CD4-positive, alpha-beta T cell (primary cell): Measurements from ENCODE around the gene TNFRSF9. TPM values are rescaled to one million over a fixed set of nuclear protein-coding genes. Genes with fewer than 3 reads are reported as not detected.

Experiments
- ATAC-seq: fragments of 200-7000 bp; cut with Tn5 transposase; one replicate; pipeline ENCODE4 v1.10.0; 2022; ENCODE audit warnings: mild to moderate bottlenecking; ENCODE audit not compliant: poor library complexity
- CTCF ChIA-PET: fragments of 350-600 bp; sonication (Branson Sonifier 250); formaldehyde crosslinking; loops from one replicate; lab custom pipeline; 2021; ENCODE audit warnings: antibody characterized with exemption, inconsistent platforms; lab: Charles Lee
- POLR2A ChIA-PET: fragments of 350-600 bp; sonication (Branson Sonifier 250); formaldehyde crosslinking; loops from one replicate; lab custom pipeline; 2021; ENCODE audit warnings: antibody characterized with exemption, inconsistent platforms; lab: Charles Lee
- DNase-seq, 14 experiments: peaks; one replicate each; pipeline ENCODE4 v3.0.0-alpha.2; 2013 to 2020; ENCODE audit warnings: mixed read lengths in 2 of 14
- H3K27ac ChIP-seq, 2 donors: one replicate each; pipeline versions ENCODE4 v1.5.1 to v1.7.0; 2013; ENCODE audit warnings: low read length in 2 of 2, low read depth in 1 of 2, mild to moderate bottlenecking in 1 of 2
- H3K27me3 ChIP-seq, 2 experiments: 1 replicate in 1 of 2; 2 replicates in 1 of 2; pipeline versions ENCODE4 v1.6.1 to v1.7.0; 2013; ENCODE audit warnings: low read length in 2 of 2, control low read depth in 1 of 2, mild to moderate bottlenecking in 1 of 2, moderate library complexity in 1 of 2; ENCODE audit not compliant: insufficient read depth in 2 of 2, control insufficient read depth in 1 of 2
- H3K36me3 ChIP-seq: one replicate; pipeline ENCODE4 v1.6.1; 2013; ENCODE audit warnings: low read length, control low read depth; ENCODE audit not compliant: insufficient read depth
- H3K4me1 ChIP-seq: one replicate; pipeline ENCODE4 v1.6.1; 2013; ENCODE audit warnings: low read length, control low read depth; ENCODE audit not compliant: insufficient read depth
- H3K4me3 ChIP-seq: one replicate; pipeline ENCODE4 v1.5.1; 2013; ENCODE audit warnings: mild to moderate bottlenecking, low read length, moderate library complexity
- H3K9me3 ChIP-seq, 2 experiments: 1 replicate in 1 of 2; 2 replicates in 1 of 2; pipeline versions ENCODE4 v1.6.1 to v1.7.0; 2013; ENCODE audit warnings: low read length in 2 of 2, mild to moderate bottlenecking in 2 of 2, control low read depth in 1 of 2, moderate library complexity in 1 of 2; ENCODE audit not compliant: control insufficient read depth in 1 of 2, insufficient read depth in 1 of 2
- H3K27ac Mint-ChIP-seq: one replicate; pipeline ENCODE4 v1.8.0; 2020; ENCODE audit warnings: mixed read lengths
- H3K27me3 Mint-ChIP-seq: one replicate; pipeline ENCODE4 v1.8.0; 2021; ENCODE audit warnings: mixed read lengths
- H3K36me3 Mint-ChIP-seq: one replicate; pipeline ENCODE4 v1.8.0; 2021; ENCODE audit warnings: low read depth, mixed read lengths
- H3K4me1 Mint-ChIP-seq: one replicate; pipeline ENCODE4 v1.8.0; 2021; ENCODE audit warnings: low read depth, mixed read lengths
- H3K4me3 Mint-ChIP-seq: one replicate; pipeline ENCODE4 v1.8.0; 2020; ENCODE audit warnings: mild to moderate bottlenecking, mixed read lengths
- H3K9me3 Mint-ChIP-seq: one replicate; pipeline ENCODE4 v1.8.0; 2020; ENCODE audit warnings: mixed read lengths
- CTCF ChIP-seq: fragments of 200-600 bp; IDR thresholded peaks from one replicate; pipeline ENCODE4 v1.8.0; 2022; ENCODE audit warnings: antibody characterized with exemption, mild to moderate bottlenecking
- intact Hi-C, 2 experiments: fragments of 100-400 bp; cut with DNase I in 1 of 2; cut with micrococcal nuclease in 1 of 2; formaldehyde crosslinking; loops; one replicate each; pipeline versions ENCODE4 v1.15.1 to v1.9.0; 2023 to 2025; cut with DNase I, micrococcal nuclease
- total RNA-seq, 174 experiments: library from RNA in 2 of 174; stranded (reverse) in 2 of 174; gene quantifications; one replicate each; pipeline ENCODE4 v1.2.3 and lab custom pipeline; 2021 to 2026

Gene TNFRSF9
- total RNA-seq, 2 experiments from 2014 or later, result 0.52 to 0.84 TPM

GRCh38 chr1:7940034-7940433 lies 605 bp downstream of the TNFRSF9 start:
- no peak overlapping the region for H3K27ac Mint-ChIP-seq
- intact Hi-C loops, result no loop called here
- peaks cover 26% of the 10 kb centered on the region for H3K4me1 ChIP-seq
- peaks cover 64% of the 10 kb centered on the region for H3K27me3 Mint-ChIP-seq
- no peaks in the 10 kb centered on the region for H3K9me3 ChIP-seq
- H3K4me1 Mint-ChIP-seq, result peaks cover 31% of the 10 kb centered on the region
- no peaks in the 10 kb centered on the region for H3K9me3 Mint-ChIP-seq
- ChIA-PET CTCF (no interaction called here), POLR2A (interaction anchor here (0.6 kb wide), 1 partner anchor 27 kb away, joined by 3 read pairs; no protein-coding TSS in a partner anchor)
- no peak overlapping the region for H3K4me3 Mint-ChIP-seq
- no peaks in the 10 kb centered on the region for H3K36me3 Mint-ChIP-seq
- H3K27me3 ChIP-seq, result peaks cover 18 to 23% of the 10 kb centered on the region in 2 experiments
- no peaks in the 10 kb centered on the region for H3K36me3 ChIP-seq
- H3K27ac ChIP-seq, result no peak overlapping the region
- DNase-seq (no peak), ATAC-seq (no peak)
- TF ChIP-seq CTCF, result no peak
- H3K4me3 ChIP-seq, result peak overlapping the region; percentile 5

- Mint-ChIP-seq H3K4me3 (no peak overlapping the region), H3K4me1 (peaks cover 28% of the 10 kb centered on the region), H3K9me3 (no peaks in the 10 kb centered on the region), H3K27ac (no peak overlapping the region), H3K27me3 (peaks cover 61% of the 10 kb centered on the region), H3K36me3 (no peaks in the 10 kb centered on the region)
- Histone ChIP-seq H3K4me1 (peaks cover 26% of the 10 kb centered on the region), H3K27ac (no peak overlapping the region), H3K27me3 (peaks cover 18 to 23% of the 10 kb centered on the region in 2 experiments), H3K9me3 (no peaks in the 10 kb centered on the region), H3K36me3 (no peaks in the 10 kb centered on the region), H3K4me3 (no peak overlapping the region)
- CTCF ChIA-PET, result no interaction called here
- intact Hi-C loops, result no loop called here
- DNase-seq (no peak), ATAC-seq (no peak)
- POLR2A ChIA-PET, result no interaction called here
- TF ChIP-seq CTCF, result no peak
Measured at GRCh38 chr1:7938070-7938469, 2.6 kb downstream of the TNFRSF9 start.

- Mint-ChIP-seq H3K4me1 (peaks cover 23% of the 10 kb centered on the region), H3K27ac (no peak overlapping the region), H3K27me3 (peaks cover 13% of the 10 kb centered on the region), H3K4me3 (no peak overlapping the region), H3K9me3 (no peaks in the 10 kb centered on the region), H3K36me3 (no peaks in the 10 kb centered on the region)
- POLR2A ChIA-PET, result no interaction called here
- intact Hi-C loops, result no loop called here
- no peaks in the 10 kb centered on the region for H3K9me3 ChIP-seq
- peaks cover 15% of the 10 kb centered on the region for H3K4me1 ChIP-seq
- H3K27me3 ChIP-seq, result peaks cover 0 to 6% of the 10 kb centered on the region in 2 experiments
- no peak for TF ChIP-seq CTCF
- CTCF ChIA-PET, result interaction anchor here (0.9 kb wide), 1 partner anchor 12 kb away, joined by 3 read pairs; no protein-coding TSS in a partner anchor
- no peak overlapping the region for H3K27ac ChIP-seq
- no peaks in the 10 kb centered on the region for H3K36me3 ChIP-seq
- no peak for DNase-seq
- no peak for ATAC-seq
- no peak overlapping the region for H3K4me3 ChIP-seq
Measured at GRCh38 chr1:7932524-7933138, 8.0 kb downstream of the TNFRSF9 start.
